WTC11 (cell line): ENCODE data around the gene TEN1. TPM values are rescaled to one million over a fixed set of nuclear protein-coding genes. Genes with fewer than 3 reads are reported as not detected.

Source experiments
- ATAC-seq: fragments of 200-7000 bp; cut with Tn5 transposase; 2 replicates; pipeline ENCODE4 v1.10.0; 2021; ENCODE audit warnings: mild to moderate bottlenecking, moderate library complexity
- CTCF ChIA-PET: fragments of 300-600 bp; sonication (Branson Sonifier 250); formaldehyde crosslinking; loops from one replicate; lab custom pipeline; 2021; ENCODE audit warnings: antibody characterized with exemption; lab: Charles Lee
- POLR2A ChIA-PET: fragments of 350-600 bp; sonication (Branson Sonifier 250); formaldehyde crosslinking; loops from one replicate; lab custom pipeline; 2021; ENCODE audit warnings: antibody characterized with exemption; lab: Charles Lee
- DNase-seq: peaks from one replicate; pipeline ENCODE4 v3.0.0; 2021; ENCODE audit warnings: low spot score
- H3K27ac Mint-ChIP-seq: 2 replicates; pipeline ENCODE4 v1.8.0; 2021; ENCODE audit warnings: mixed read lengths
- H3K27me3 Mint-ChIP-seq: 2 replicates; pipeline ENCODE4 v1.8.0; 2021; ENCODE audit warnings: low read depth, mild to moderate bottlenecking, moderate library complexity, mixed read lengths
- H3K36me3 Mint-ChIP-seq: 2 replicates; pipeline ENCODE4 v1.8.0; 2021; ENCODE audit warnings: mixed read lengths
- H3K4me1 Mint-ChIP-seq: 2 replicates; pipeline ENCODE4 v1.8.0; 2022; ENCODE audit warnings: mixed read lengths
- H3K4me3 Mint-ChIP-seq: 2 replicates; pipeline ENCODE4 v1.8.0; 2021; ENCODE audit warnings: mild to moderate bottlenecking, moderate library complexity, mixed read lengths
- H3K9me3 Mint-ChIP-seq: 2 replicates; pipeline ENCODE4 v1.8.0; 2021; ENCODE audit warnings: mixed read lengths
- CDX4 ChIP-seq: fragments of 250-450 bp; sonication (Bioruptor Pico); IDR thresholded peaks from 2 replicates; pipeline ENCODE4 v1.9.0; 2021; ENCODE audit warnings: moderate library complexity, mild to moderate bottlenecking, inconsistent platforms, borderline replicate concordance
- CTCF ChIP-seq: fragments of 200-600 bp; IDR thresholded peaks from 2 replicates; pipeline ENCODE4 v1.8.0; 2022; ENCODE audit warnings: antibody characterized with exemption
- ERG ChIP-seq: fragments of 250-450 bp; sonication (Bioruptor Pico); IDR thresholded peaks from 2 replicates; pipeline ENCODE4 v1.8.0; 2021; ENCODE audit warnings: mild to moderate bottlenecking
- FOXJ3 ChIP-seq: sonication (generic); formaldehyde crosslinking; IDR thresholded peaks from 2 replicates; pipeline ENCODE4 v1.9.0; 2021; ENCODE audit warnings: missing genetic modification reagents, mild to moderate bottlenecking, borderline replicate concordance
- GRHL2 ChIP-seq: fragments of 250-450 bp; sonication (Bioruptor Pico); IDR thresholded peaks from 2 replicates; pipeline ENCODE4 v1.8.0; 2022; ENCODE audit warnings: mild to moderate bottlenecking, moderate library complexity; ENCODE audit not compliant: insufficient replicate concordance, severe bottlenecking
- PRRX2 ChIP-seq: fragments of 250-450 bp; sonication (Bioruptor Pico); IDR thresholded peaks from 2 replicates; pipeline ENCODE4 v1.8.0; 2021; ENCODE audit warnings: mild to moderate bottlenecking
- SMAD4 ChIP-seq: sonication (generic); formaldehyde crosslinking; IDR thresholded peaks from 2 replicates; pipeline ENCODE4 v1.8.0; 2022; ENCODE audit warnings: mild to moderate bottlenecking, missing genetic modification reagents
- SOX15 ChIP-seq: fragments of 250-450 bp; sonication (Bioruptor Pico); IDR thresholded peaks from 2 replicates; pipeline ENCODE4 v1.9.0; 2021; ENCODE audit warnings: mild to moderate bottlenecking
- TEAD4 ChIP-seq: sonication (generic); formaldehyde crosslinking; IDR thresholded peaks from 2 replicates; pipeline ENCODE4 v1.8.0; 2022; ENCODE audit warnings: mild to moderate bottlenecking, missing genetic modification reagents
- ZMAT4 ChIP-seq: fragments of 250-450 bp; sonication (Bioruptor Pico); IDR thresholded peaks from 2 replicates; pipeline ENCODE4 v1.9.0; 2021; ENCODE audit warnings: mild to moderate bottlenecking
- ZNF121 ChIP-seq: sonication (generic); formaldehyde crosslinking; IDR thresholded peaks from 2 replicates; pipeline ENCODE4 v1.8.0; 2023; ENCODE audit warnings: missing genetic modification reagents
- ZNF263 ChIP-seq: sonication (generic); formaldehyde crosslinking; IDR thresholded peaks from 2 replicates; pipeline ENCODE4 v1.8.1; 2022; ENCODE audit warnings: low read depth, mild to moderate bottlenecking, moderate library complexity, missing genetic modification reagents
- ZNF425 ChIP-seq: fragments of 250-450 bp; sonication (Bioruptor Pico); conservative IDR thresholded peaks from 2 replicates; pipeline ENCODE4 v1.9.0; 2021; ENCODE audit warnings: mild to moderate bottlenecking
- ZSCAN18 ChIP-seq: fragments of 250-450 bp; sonication (Bioruptor Pico); IDR thresholded peaks from 2 replicates; pipeline ENCODE4 v2.1.2; 2022; ENCODE audit warnings: mild to moderate bottlenecking, moderate library complexity
- total RNA-seq: library from RNA; stranded (reverse); gene quantifications from 3 replicates; pipeline ENCODE4 v1.2.3, GENCODE V29; 2021
- TF ChIP-seq, protein P1 (sequence below): sonication (generic); formaldehyde crosslinking; IDR thresholded peaks from 2 replicates; pipeline ENCODE4 v1.8.1; 2023; ENCODE audit warnings: mild to moderate bottlenecking, moderate library complexity, missing genetic modification reagents
- TF ChIP-seq, protein P2 (sequence below): sonication (generic); formaldehyde crosslinking; IDR thresholded peaks from 2 replicates; pipeline ENCODE4 v1.8.0; 2022; ENCODE audit warnings: mild to moderate bottlenecking, missing genetic modification reagents
- TF ChIP-seq, protein P3 (sequence below): sonication (generic); formaldehyde crosslinking; IDR thresholded peaks from 2 replicates; pipeline ENCODE4 v1.8.0; 2022; ENCODE audit warnings: mild to moderate bottlenecking, missing genetic modification reagents
- TF ChIP-seq, protein P4 (sequence below): sonication (generic); formaldehyde crosslinking; conservative IDR thresholded peaks from 2 replicates; pipeline ENCODE4 v1.8.1; 2022; ENCODE audit warnings: mild to moderate bottlenecking, missing genetic modification reagents

TEN1 gene
- total RNA-seq, 1 experiment from 2014 or later, result 15.6 TPM

DNA sequence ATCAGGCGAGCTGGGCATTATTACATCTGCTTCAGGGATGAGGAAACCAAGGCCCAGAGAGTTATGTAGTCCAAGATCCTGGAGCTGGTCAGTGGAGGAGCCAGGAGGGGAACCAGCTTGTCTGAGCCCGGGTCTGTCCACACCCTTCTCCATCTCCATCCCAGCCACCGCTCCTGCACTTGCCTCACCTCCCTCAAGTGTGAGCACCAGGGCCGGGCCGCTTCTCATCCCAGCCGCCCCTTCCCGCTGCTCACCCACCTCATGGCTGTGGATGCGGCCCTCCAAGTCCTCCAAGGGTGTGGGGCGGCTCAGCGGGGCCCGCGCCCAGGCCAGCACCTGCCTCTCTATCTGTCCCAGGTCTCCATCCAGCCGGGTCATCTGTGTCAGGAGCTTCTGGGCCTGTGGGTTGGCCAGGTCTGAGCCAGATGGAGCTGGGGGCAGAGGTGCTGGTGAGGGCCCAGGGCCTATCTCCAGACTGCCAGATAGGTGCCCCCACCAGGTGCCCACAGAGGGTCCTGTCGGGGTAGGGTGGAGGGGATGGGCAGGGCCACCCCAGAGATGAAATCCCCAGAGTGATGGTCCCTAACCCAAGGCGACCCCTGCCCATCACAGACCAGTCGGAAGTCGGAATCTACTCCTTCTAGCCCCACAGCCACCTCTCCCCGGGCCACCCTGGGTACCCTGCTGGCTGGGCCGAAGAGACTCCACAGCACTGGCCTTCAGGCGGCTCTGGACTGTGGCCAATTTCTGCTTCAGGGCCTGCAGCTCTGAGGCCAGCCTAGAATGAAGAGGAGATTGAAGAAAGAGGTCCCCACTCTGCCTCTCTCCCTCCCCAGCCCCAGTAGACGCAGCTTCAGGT is 38.7 kb downstream of the TEN1 start:
- no peak for TF ChIP-seq PRRX2
- TF ChIP-seq TEAD4 (CRISPR knock-in tag), result no peak
- no peak for TF ChIP-seq SOX15
- TF ChIP-seq GRHL2 (CRISPR knock-in tag), result no peak
- TF ChIP-seq, protein P1, sequence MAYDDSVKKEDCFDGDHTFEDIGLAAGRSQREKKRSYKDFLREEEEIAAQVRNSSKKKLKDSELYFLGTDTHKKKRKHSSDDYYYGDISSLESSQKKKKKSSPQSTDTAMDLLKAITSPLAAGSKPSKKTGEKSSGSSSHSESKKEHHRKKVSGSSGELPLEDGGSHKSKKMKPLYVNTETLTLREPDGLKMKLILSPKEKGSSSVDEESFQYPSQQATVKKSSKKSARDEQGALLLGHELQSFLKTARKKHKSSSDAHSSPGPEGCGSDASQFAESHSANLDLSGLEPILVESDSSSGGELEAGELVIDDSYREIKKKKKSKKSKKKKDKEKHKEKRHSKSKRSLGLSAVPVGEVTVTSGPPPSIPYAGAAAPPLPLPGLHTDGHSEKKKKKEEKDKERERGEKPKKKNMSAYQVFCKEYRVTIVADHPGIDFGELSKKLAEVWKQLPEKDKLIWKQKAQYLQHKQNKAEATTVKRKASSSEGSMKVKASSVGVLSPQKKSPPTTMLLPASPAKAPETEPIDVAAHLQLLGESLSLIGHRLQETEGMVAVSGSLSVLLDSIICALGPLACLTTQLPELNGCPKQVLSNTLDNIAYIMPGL, result no peak
- TF ChIP-seq CDX4 (CRISPR knock-in tag), result no peak
- TF ChIP-seq, all 79 proteins: peak for 0
- ChIA-PET CTCF (interaction anchor here (1.0 to 5.8 kb wide), 3 partner anchors 13 to 261 kb away, joined by 3 to 72 read pairs (median 6); no protein-coding TSS in a partner anchor), POLR2A (no interaction called here)
- H3K4me3 Mint-ChIP-seq, result no peak overlapping the region
- ATAC-seq (no peak), DNase-seq (no peak)
- no peak overlapping the region for H3K27ac Mint-ChIP-seq
- H3K4me1 Mint-ChIP-seq, result 0 out of 2 replicates have a peak, but pooled peaks cover 2% of the 10 kb centered on the region
- H3K36me3 Mint-ChIP-seq, result no peaks in the 10 kb centered on the region
- H3K9me3 Mint-ChIP-seq, result no peaks in the 10 kb centered on the region
- no peaks in the 10 kb centered on the region for H3K27me3 Mint-ChIP-seq

DNA sequence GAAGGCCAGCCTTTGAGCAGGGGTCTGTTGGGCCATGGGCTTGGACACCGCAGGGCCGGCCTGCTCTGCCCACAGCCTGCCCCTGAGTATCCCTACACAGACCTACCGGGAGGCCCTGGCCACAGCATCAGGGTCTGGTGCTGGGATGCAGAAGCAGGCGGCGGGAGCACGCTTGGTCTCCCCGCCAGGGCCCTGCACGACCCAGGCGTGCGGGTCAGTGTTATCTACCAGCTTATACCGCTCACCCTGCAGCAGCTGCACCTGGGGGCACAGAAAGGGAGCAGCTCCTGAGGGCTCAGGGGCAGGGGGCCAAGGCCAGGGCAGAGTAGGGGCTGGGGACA is 39.3 kb downstream of the TEN1 start:
- H3K36me3 Mint-ChIP-seq, result no peaks in the 10 kb centered on the region
- ATAC-seq (no peak), DNase-seq (no peak)
- POLR2A ChIA-PET, result no interaction called here
- no peaks in the 10 kb centered on the region for H3K9me3 Mint-ChIP-seq
- H3K27ac Mint-ChIP-seq, result no peak overlapping the region
- no peaks in the 10 kb centered on the region for H3K27me3 Mint-ChIP-seq
- 0 out of 2 replicates have a peak, but pooled peaks cover 2% of the 10 kb centered on the region for H3K4me1 Mint-ChIP-seq
- CTCF ChIA-PET, result interaction anchor here (1.0 to 5.8 kb wide), 3 partner anchors 14 to 261 kb away, joined by 3 to 72 read pairs (median 6); no protein-coding TSS in a partner anchor
- H3K4me3 Mint-ChIP-seq, result no peak overlapping the region
- TF ChIP-seq FOXJ3 (CRISPR knock-in tag) (no peak), ZNF263 (CRISPR knock-in tag) (no peak), ZMAT4 (CRISPR knock-in tag) (no peak), ZNF425 (no peak), CTCF (no peak)
- TF ChIP-seq, protein P2, sequence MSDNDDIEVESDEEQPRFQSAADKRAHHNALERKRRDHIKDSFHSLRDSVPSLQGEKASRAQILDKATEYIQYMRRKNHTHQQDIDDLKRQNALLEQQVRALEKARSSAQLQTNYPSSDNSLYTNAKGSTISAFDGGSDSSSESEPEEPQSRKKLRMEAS (CRISPR knock-in tag), result no peak

- ChIA-PET CTCF (interaction anchor here (0.6 to 5.8 kb wide), 8 partner anchors 10 to 379 kb away, joined by 3 to 72 read pairs (median 5); partner anchors contain the start of gene CDK3), POLR2A (no interaction called here)
- no peak overlapping the region for H3K27ac Mint-ChIP-seq
- no peak for DNase-seq
- H3K36me3 Mint-ChIP-seq, result no peaks in the 10 kb centered on the region
- H3K9me3 Mint-ChIP-seq, result no peaks in the 10 kb centered on the region
- 0 out of 2 replicates have a peak, but pooled peaks cover 2% of the 10 kb centered on the region for H3K4me1 Mint-ChIP-seq
- no peaks in the 10 kb centered on the region for H3K27me3 Mint-ChIP-seq
- H3K4me3 Mint-ChIP-seq, result no peak overlapping the region
- ATAC-seq, result no peak
- TF ChIP-seq ZNF121, result no peak
- TF ChIP-seq, protein P3, sequence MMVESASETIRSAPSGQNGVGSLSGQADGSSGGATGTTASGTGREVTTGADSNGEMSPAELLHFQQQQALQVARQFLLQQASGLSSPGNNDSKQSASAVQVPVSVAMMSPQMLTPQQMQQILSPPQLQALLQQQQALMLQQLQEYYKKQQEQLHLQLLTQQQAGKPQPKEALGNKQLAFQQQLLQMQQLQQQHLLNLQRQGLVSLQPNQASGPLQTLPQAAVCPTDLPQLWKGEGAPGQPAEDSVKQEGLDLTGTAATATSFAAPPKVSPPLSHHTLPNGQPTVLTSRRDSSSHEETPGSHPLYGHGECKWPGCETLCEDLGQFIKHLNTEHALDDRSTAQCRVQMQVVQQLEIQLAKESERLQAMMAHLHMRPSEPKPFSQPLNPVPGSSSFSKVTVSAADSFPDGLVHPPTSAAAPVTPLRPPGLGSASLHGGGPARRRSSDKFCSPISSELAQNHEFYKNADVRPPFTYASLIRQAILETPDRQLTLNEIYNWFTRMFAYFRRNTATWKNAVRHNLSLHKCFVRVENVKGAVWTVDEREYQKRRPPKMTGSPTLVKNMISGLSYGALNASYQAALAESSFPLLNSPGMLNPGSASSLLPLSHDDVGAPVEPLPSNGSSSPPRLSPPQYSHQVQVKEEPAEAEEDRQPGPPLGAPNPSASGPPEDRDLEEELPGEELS (CRISPR knock-in tag), result no peak
- TF ChIP-seq SMAD4 (CRISPR knock-in tag), result no peak
- TF ChIP-seq ERG (CRISPR knock-in tag), result no peak
- TF ChIP-seq, protein P4, sequence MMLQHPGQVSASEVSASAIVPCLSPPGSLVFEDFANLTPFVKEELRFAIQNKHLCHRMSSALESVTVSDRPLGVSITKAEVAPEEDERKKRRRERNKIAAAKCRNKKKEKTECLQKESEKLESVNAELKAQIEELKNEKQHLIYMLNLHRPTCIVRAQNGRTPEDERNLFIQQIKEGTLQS (CRISPR knock-in tag), result no peak
- no peak for TF ChIP-seq ZSCAN18
Measured at GRCh38 chr17:76018801-76019200, 39.8 kb downstream of the TEN1 start.
